ENCODE measurements around the gene GATAD2B. TPM values are rescaled to one million over a fixed set of nuclear protein-coding genes. Genes with fewer than 3 reads are reported as not detected.

Gene GATAD2B
- polyA plus RNA-seq, 1 experiment: 3.6 TPM

- Histone ChIP-seq H3K36me3 (ENCODE audit: control insufficient read depth, insufficient read depth, low read length) (peaks cover 2% of the 10 kb centered on the region; the same call in 1 of the 2 replicates), H3K4me3 (ENCODE audit: low read depth, low read length) (no peak overlapping the region), H3K27me3 (ENCODE audit: control insufficient read depth, insufficient read depth, low read length) (no peaks in the 10 kb centered on the region)
- CTCF ChIA-PET: interaction anchor here (1.0 kb wide), 1 partner anchor 68 kb away, joined by 3 read pairs; no protein-coding TSS in a partner anchor
- no peak for TF ChIP-seq CTCF (IDR thresholded peaks at IDR 0.05; ENCODE audit: insufficient read depth, low read depth, low read length)
- no peak for DNase-seq (ENCODE audit: low read depth)
- POLR2A ChIA-PET: no interaction called here
These were observed 45.7 kb downstream of the GATAD2B start for GRCh38 chr1:153877112-153877511.

- CTCF ChIA-PET: no interaction called here
- POLR2A ChIA-PET: no interaction called here
- no peak for TF ChIP-seq CTCF (IDR thresholded peaks at IDR 0.05; ENCODE audit: insufficient read depth, low read depth, low read length)
- H3K4me3 ChIP-seq (ENCODE audit: low read depth, low read length): no peak overlapping the region
- no peaks in the 10 kb centered on the region for H3K27me3 ChIP-seq (ENCODE audit: control insufficient read depth, insufficient read depth, low read length)
- peaks cover 2% of the 10 kb centered on the region; the same call in 1 of the 2 replicates for H3K36me3 ChIP-seq (ENCODE audit: control insufficient read depth, insufficient read depth, low read length)
- DNase-seq (ENCODE audit: low read depth): no peak
These were observed 49.8 kb downstream of the GATAD2B start for GRCh38 chr1:153872934-153873333.

- DNase-seq (ENCODE audit: low read depth): no peak
- CTCF ChIA-PET: no interaction called here
- POLR2A ChIA-PET: no interaction called here
- Histone ChIP-seq H3K4me3 (ENCODE audit: low read depth, low read length) (no peak overlapping the region), H3K27me3 (ENCODE audit: control insufficient read depth, insufficient read depth, low read length) (no peaks in the 10 kb centered on the region), H3K36me3 (ENCODE audit: control insufficient read depth, insufficient read depth, low read length) (peaks cover 2% of the 10 kb centered on the region; the same call in 1 of the 2 replicates)
- no peak for TF ChIP-seq CTCF (IDR thresholded peaks at IDR 0.05; ENCODE audit: insufficient read depth, low read depth, low read length)
These were observed 50.4 kb downstream of the GATAD2B start for GRCh38 chr1:153872331-153872730.

- ChIA-PET CTCF (no interaction called here), POLR2A (no interaction called here)
- Histone ChIP-seq H3K36me3 (ENCODE audit: control insufficient read depth, insufficient read depth, low read length) (no peaks in the 10 kb centered on the region), H3K27me3 (ENCODE audit: control insufficient read depth, insufficient read depth, low read length) (no peaks in the 10 kb centered on the region), H3K4me3 (ENCODE audit: low read depth, low read length) (no peak overlapping the region)
- TF ChIP-seq CTCF (IDR thresholded peaks at IDR 0.05; ENCODE audit: insufficient read depth, low read depth, low read length): no peak
- DNase-seq (ENCODE audit: low read depth): no peak
These were observed 53.3 kb downstream of the GATAD2B start for GRCh38 chr1:153869486-153869885.

GRCh38 chr1:153866045-153866850, 56.5 kb downstream of the GATAD2B start:
- no peaks in the 10 kb centered on the region for H3K27me3 ChIP-seq (ENCODE audit: control insufficient read depth, insufficient read depth, low read length)
- POLR2A ChIA-PET: interaction anchor here (0.6 to 0.7 kb wide), 2 partner anchors 11 to 23 kb away, joined by 5 to 10 read pairs; no protein-coding TSS in a partner anchor
- peak; percentile 18 for DNase-seq (ENCODE audit: low read depth)
- CTCF ChIA-PET: interaction anchor here (0.5 to 1.0 kb wide), 2 partner anchors 21 to 121 kb away, joined by 3 read pairs; no protein-coding TSS in a partner anchor
- H3K4me3 ChIP-seq (ENCODE audit: low read depth, low read length): no peak overlapping the region
- H3K36me3 ChIP-seq (ENCODE audit: control insufficient read depth, insufficient read depth, low read length): no peaks in the 10 kb centered on the region
- TF ChIP-seq CTCF (IDR thresholded peaks at IDR 0.05; ENCODE audit: insufficient read depth, low read depth, low read length): no peak

Measured in BJ (cell line).